Omental fat pad (tissue), 4 donors: ENCODE measurements around the gene OAS3. TPM values are rescaled to one million over a fixed set of nuclear protein-coding genes. Genes with fewer than 3 reads are reported as not detected.

ENCODE experiments used
- ATAC-seq: fragments of 150-250 bp; one replicate; pipeline ENCODE4 v1.9.1; 2016; ENCODE audit warnings: mild to moderate bottlenecking, moderate library complexity; ENCODE audit not compliant: low FRiP score
- DNase-seq: peaks from one replicate; pipeline ENCODE4 v3.0.0-alpha.2; 2019; ENCODE audit warnings: low spot score
- CTCF ChIP-seq, 3 donors: fragments of 450-650 bp; IDR thresholded peaks; one replicate each; pipeline ENCODE4 v1.5.1; 2016 to 2017; ENCODE audit warnings: antibody characterized with exemption in 3 of 3, mild to moderate bottlenecking in 3 of 3, moderate library complexity in 2 of 3
- total RNA-seq, 4 donors: library from RNA; depleted of rRNA; stranded (reverse); fragments of >200 nt; gene quantifications; one replicate each; pipeline ENCODE4 v1.1.0, GENCODE V29; 2016

OAS3 gene
- total RNA-seq, 4 donors from 2014 or later, result 5.8 to 46.3 (median 17.7) TPM

GRCh38 chr12:112936927-112937326 is 1.3 kb upstream of the OAS3 start:
- DNase-seq (no peak), ATAC-seq (no peak)
- TF ChIP-seq CTCF (IDR thresholded peaks at IDR 0.05), result no peak

GRCh38 chr12:112938751-112939150 is 477 bp downstream of the OAS3 start:
- DNase-seq, result no peak
- ATAC-seq, result no peak
- no peak for TF ChIP-seq CTCF (IDR thresholded peaks at IDR 0.05)

GRCh38 chr12:112939761-112940381 is 1.6 kb downstream of the OAS3 start:
- ATAC-seq (no peak), DNase-seq (no peak)
- TF ChIP-seq CTCF (IDR thresholded peaks at IDR 0.05), result no peak

GRCh38 chr12:112941528-112942335 is 3.5 kb downstream of the OAS3 start:
- DNase-seq (no peak), ATAC-seq (no peak)
- no peak for TF ChIP-seq CTCF (IDR thresholded peaks at IDR 0.05)

GRCh38 chr12:112942572-112942971 is 4.3 kb downstream of the OAS3 start:
- ATAC-seq (no peak), DNase-seq (no peak)
- TF ChIP-seq CTCF (IDR thresholded peaks at IDR 0.05), result no peak

GRCh38 chr12:112944024-112944690 is 5.9 kb downstream of the OAS3 start:
- TF ChIP-seq CTCF (IDR thresholded peaks at IDR 0.05), result no peak
- DNase-seq (no peak), ATAC-seq (no peak)
